ENCODE data around the gene EFNA2. TPM values are rescaled to one million over a fixed set of nuclear protein-coding genes. Genes with fewer than 3 reads are reported as not detected.

EFNA2 gene
- total RNA-seq, 1 donor from 2014 or later, result 28.0 TPM

GRCh38 chr19:1252221-1252820 is 33.4 kb upstream of the EFNA2 start:
- Mint-ChIP-seq H3K27ac (ENCODE audit: unreplicated experiment) (peak overlapping the region; percentile 54), H3K9me3 (no peaks in the 10 kb centered on the region), H3K4me1 (peaks cover 2% of the 10 kb centered on the region), H3K36me3 (ENCODE audit: low read depth) (peaks cover 13% of the 10 kb centered on the region), H3K4me3 (peak overlapping the region; percentile 93), H3K27me3 (ENCODE audit: low read depth) (peaks cover 7% of the 10 kb centered on the region)
- DNase-seq (ENCODE audit: low read depth, low spot score), result no peak
- TF ChIP-seq CTCF (conservative IDR thresholded peaks at IDR 0.05), result no peak

GRCh38 chr19:1252821-1253513 is 32.7 kb upstream of the EFNA2 start:
- no peak for TF ChIP-seq CTCF (conservative IDR thresholded peaks at IDR 0.05)
- Mint-ChIP-seq H3K9me3 (no peaks in the 10 kb centered on the region), H3K4me3 (peak overlapping the region; percentile 68), H3K4me1 (peaks cover 8% of the 10 kb centered on the region), H3K27me3 (ENCODE audit: low read depth) (peaks cover 12% of the 10 kb centered on the region), H3K27ac (ENCODE audit: unreplicated experiment) (no peak overlapping the region), H3K36me3 (ENCODE audit: low read depth) (peaks cover 16% of the 10 kb centered on the region)
- no peak for DNase-seq (ENCODE audit: low read depth, low spot score)

GRCh38 chr19:1253514-1254080 is 32.1 kb upstream of the EFNA2 start:
- H3K4me1 Mint-ChIP-seq, result peaks cover 15% of the 10 kb centered on the region
- H3K9me3 Mint-ChIP-seq, result no peaks in the 10 kb centered on the region
- H3K27ac Mint-ChIP-seq (ENCODE audit: unreplicated experiment), result no peak overlapping the region
- H3K36me3 Mint-ChIP-seq (ENCODE audit: low read depth), result peaks cover 16% of the 10 kb centered on the region
- peak overlapping the region; percentile 68 for H3K4me3 Mint-ChIP-seq
- TF ChIP-seq CTCF (conservative IDR thresholded peaks at IDR 0.05), result no peak
- DNase-seq (ENCODE audit: low read depth, low spot score), result no peak
- peaks cover 12% of the 10 kb centered on the region for H3K27me3 Mint-ChIP-seq (ENCODE audit: low read depth)

GRCh38 chr19:1254081-1254527 is 31.6 kb upstream of the EFNA2 start:
- Mint-ChIP-seq H3K27me3 (ENCODE audit: low read depth) (peaks cover 16% of the 10 kb centered on the region), H3K27ac (ENCODE audit: unreplicated experiment) (no peak overlapping the region), H3K36me3 (ENCODE audit: low read depth) (peaks cover 16% of the 10 kb centered on the region), H3K9me3 (no peaks in the 10 kb centered on the region), H3K4me1 (peaks cover 20% of the 10 kb centered on the region), H3K4me3 (peak overlapping the region; percentile 80)
- DNase-seq (ENCODE audit: low read depth, low spot score), result no peak
- no peak for TF ChIP-seq CTCF (conservative IDR thresholded peaks at IDR 0.05)

GRCh38 chr19:1254530-1255185 is 31.0 kb upstream of the EFNA2 start:
- no peak for TF ChIP-seq CTCF (conservative IDR thresholded peaks at IDR 0.05)
- Mint-ChIP-seq H3K36me3 (ENCODE audit: low read depth) (peaks cover 15% of the 10 kb centered on the region), H3K27me3 (ENCODE audit: low read depth) (peaks cover 19% of the 10 kb centered on the region), H3K4me3 (peak overlapping the region; percentile 80), H3K9me3 (no peaks in the 10 kb centered on the region), H3K4me1 (peaks cover 25% of the 10 kb centered on the region), H3K27ac (ENCODE audit: unreplicated experiment) (no peak overlapping the region)
- no peak for DNase-seq (ENCODE audit: low read depth, low spot score)

All from neural crest cell (in vitro differentiated cells).